T-helper 2 cell treated with Interferon-gamma antibody and Interleukin-4, amounts not matched to agents 5 μg/mL and 100 μg/mL, for 36 hours (primary cell): ENCODE results near the gene DNM3.

Experiments
- DNase-seq: peaks from one replicate; pipeline ENCODE4 v3.0.0; 2021; ENCODE audit warnings: low spot score
- H3K27ac Mint-ChIP-seq: one replicate; pipeline ENCODE4 v1.8.0; 2021; ENCODE audit warnings: mild to moderate bottlenecking, mixed read lengths
- H3K27me3 Mint-ChIP-seq: one replicate; pipeline ENCODE4 v1.8.0; 2021; ENCODE audit warnings: low read depth, mixed read lengths
- H3K36me3 Mint-ChIP-seq: one replicate; pipeline ENCODE4 v1.8.0; 2021; ENCODE audit warnings: low read depth, mixed read lengths
- H3K4me1 Mint-ChIP-seq: one replicate; pipeline ENCODE4 v1.8.0; 2021; ENCODE audit warnings: low read depth, mixed read lengths
- H3K4me3 Mint-ChIP-seq: one replicate; pipeline ENCODE4 v1.8.0; 2022; ENCODE audit warnings: mild to moderate bottlenecking, moderate library complexity, mixed read lengths
- H3K9me3 Mint-ChIP-seq: one replicate; pipeline ENCODE4 v1.8.0; 2021; ENCODE audit warnings: mixed read lengths

Gene DNM3

DNA sequence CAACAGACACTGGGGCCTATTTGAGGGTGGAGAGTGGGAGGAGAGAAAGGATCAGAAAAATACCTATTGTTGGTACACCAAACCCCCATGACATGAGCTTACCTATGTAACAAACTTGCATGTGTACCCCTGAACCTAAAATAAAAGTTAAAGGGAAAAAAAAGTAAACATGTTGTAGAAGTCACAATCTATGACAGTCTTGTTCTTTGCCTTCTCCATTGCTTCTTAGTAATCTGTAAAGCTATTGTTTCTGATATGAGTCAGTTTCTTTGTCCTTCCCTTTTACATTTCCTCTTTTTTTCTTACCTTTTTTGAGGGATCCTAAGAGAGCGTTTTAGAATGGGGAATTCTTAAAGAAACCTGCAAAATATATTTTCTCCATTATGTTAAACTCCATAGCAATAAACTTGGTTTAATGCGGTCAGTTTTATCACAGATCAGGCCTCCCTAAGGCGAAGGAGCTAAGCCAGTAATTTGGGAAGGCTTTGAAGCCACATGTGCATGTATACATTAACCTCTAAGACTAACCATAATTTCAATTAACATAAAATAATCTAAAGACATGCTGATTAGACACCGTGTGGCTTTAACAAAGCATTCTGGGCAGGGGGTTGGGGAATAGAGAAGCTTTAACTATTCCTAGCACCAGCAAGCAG, 501.4 kb downstream of the DNM3 start:
- peaks cover 15% of the 10 kb centered on the region for H3K9me3 Mint-ChIP-seq
- DNase-seq = no peak
- no peak overlapping the region for H3K4me3 Mint-ChIP-seq
- H3K27me3 Mint-ChIP-seq = no peaks in the 10 kb centered on the region
- no peak overlapping the region for H3K27ac Mint-ChIP-seq
- peaks cover 42% of the 10 kb centered on the region for H3K4me1 Mint-ChIP-seq
- peaks cover 5% of the 10 kb centered on the region for H3K36me3 Mint-ChIP-seq

GRCh38 chr1:172343240-172344160, 502.2 kb downstream of the DNM3 start:
- peaks cover 6% of the 10 kb centered on the region for H3K36me3 Mint-ChIP-seq
- no peak overlapping the region for H3K27ac Mint-ChIP-seq
- no peaks in the 10 kb centered on the region for H3K27me3 Mint-ChIP-seq
- peaks cover 22% of the 10 kb centered on the region for H3K9me3 Mint-ChIP-seq
- no peak for DNase-seq
- H3K4me1 Mint-ChIP-seq = peaks cover 38% of the 10 kb centered on the region
- peak overlapping the region; percentile 15 for H3K4me3 Mint-ChIP-seq

DNA sequence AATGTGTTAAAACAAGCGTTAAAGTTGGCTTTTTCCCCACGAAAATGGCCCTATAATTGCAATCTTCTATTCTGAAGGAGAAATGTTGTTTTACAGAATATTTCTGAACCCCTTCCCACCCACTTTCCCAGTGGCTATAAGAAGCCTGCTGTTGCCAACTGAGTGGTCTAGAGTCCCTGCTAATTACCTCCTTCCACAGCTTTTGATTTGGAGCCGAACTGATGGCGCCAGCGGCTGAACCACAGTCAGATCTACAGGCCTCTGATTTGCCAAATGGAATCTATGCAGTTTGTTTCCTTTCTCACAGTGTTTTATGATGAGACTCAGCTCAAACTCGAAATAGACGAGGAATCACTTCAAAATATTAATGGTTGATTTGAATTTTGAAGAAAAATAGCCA, 503.1 kb downstream of the DNM3 start:
- H3K4me3 Mint-ChIP-seq = no peak overlapping the region
- peaks cover 6% of the 10 kb centered on the region for H3K36me3 Mint-ChIP-seq
- H3K9me3 Mint-ChIP-seq = peaks cover 22% of the 10 kb centered on the region
- no peak for DNase-seq
- no peaks in the 10 kb centered on the region for H3K27me3 Mint-ChIP-seq
- no peak overlapping the region for H3K27ac Mint-ChIP-seq
- peaks cover 31% of the 10 kb centered on the region for H3K4me1 Mint-ChIP-seq

DNA sequence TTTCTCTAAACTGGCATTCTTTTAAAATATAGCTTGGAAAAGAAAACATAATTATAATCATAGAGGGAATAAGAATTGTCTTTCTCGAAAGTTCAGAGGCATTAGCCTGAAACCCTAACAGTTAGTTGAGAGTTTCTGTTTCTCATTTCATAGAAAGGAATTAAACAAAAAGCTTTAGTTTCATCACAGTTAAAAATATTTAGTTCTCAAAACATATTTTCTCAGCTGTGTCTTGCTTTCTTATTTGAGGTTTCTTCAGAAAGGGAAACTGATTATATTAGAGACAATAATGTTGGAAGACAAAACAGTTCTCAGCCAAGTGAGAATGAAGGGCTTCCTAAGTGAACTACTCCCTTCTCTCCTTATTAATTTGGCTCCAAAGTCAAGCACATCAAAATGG, 503.8 kb downstream of the DNM3 start:
- H3K27me3 Mint-ChIP-seq = no peaks in the 10 kb centered on the region
- no peak overlapping the region for H3K27ac Mint-ChIP-seq
- no peak overlapping the region for H3K4me3 Mint-ChIP-seq
- H3K9me3 Mint-ChIP-seq = peaks cover 22% of the 10 kb centered on the region
- peaks cover 26% of the 10 kb centered on the region for H3K4me1 Mint-ChIP-seq
- no peak for DNase-seq
- H3K36me3 Mint-ChIP-seq = peaks cover 6% of the 10 kb centered on the region

DNA sequence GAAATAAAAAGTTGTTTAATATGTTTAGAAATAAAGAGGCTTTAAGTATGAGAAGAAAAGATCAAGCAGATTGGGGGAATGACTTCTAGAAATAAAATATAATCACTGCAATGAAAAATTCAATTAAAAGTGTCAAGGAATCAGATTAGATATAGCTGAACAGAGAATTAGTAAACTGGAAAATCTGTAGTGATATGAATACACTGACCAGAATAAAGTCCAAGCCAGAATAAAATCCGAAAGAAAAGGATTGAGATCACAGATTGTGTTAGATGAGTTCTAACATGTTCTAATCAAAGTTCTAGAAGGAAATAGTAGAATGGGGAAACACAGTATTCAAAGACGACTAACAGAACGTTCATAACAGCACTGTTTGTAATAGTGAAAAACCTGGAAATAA, 506.1 kb downstream of the DNM3 start:
- H3K27me3 Mint-ChIP-seq = no peaks in the 10 kb centered on the region
- peaks cover 6% of the 10 kb centered on the region for H3K36me3 Mint-ChIP-seq
- peaks cover 17% of the 10 kb centered on the region for H3K4me1 Mint-ChIP-seq
- no peak overlapping the region for H3K27ac Mint-ChIP-seq
- DNase-seq = no peak
- H3K4me3 Mint-ChIP-seq = no peak overlapping the region
- H3K9me3 Mint-ChIP-seq = peaks cover 22% of the 10 kb centered on the region

GRCh38 chr1:172350856-172351255, 509.6 kb downstream of the DNM3 start:
- H3K27ac Mint-ChIP-seq = no peak overlapping the region
- H3K36me3 Mint-ChIP-seq = peaks cover 6% of the 10 kb centered on the region
- H3K4me1 Mint-ChIP-seq = peaks cover 26% of the 10 kb centered on the region
- no peak overlapping the region for H3K4me3 Mint-ChIP-seq
- no peak for DNase-seq
- peaks cover 26% of the 10 kb centered on the region for H3K9me3 Mint-ChIP-seq
- H3K27me3 Mint-ChIP-seq = no peaks in the 10 kb centered on the region

GRCh38 chr1:172351346-172351745, 510.0 kb downstream of the DNM3 start:
- H3K27ac Mint-ChIP-seq = no peak overlapping the region
- H3K4me3 Mint-ChIP-seq = no peak overlapping the region
- H3K36me3 Mint-ChIP-seq = peaks cover 6% of the 10 kb centered on the region
- H3K4me1 Mint-ChIP-seq = peaks cover 28% of the 10 kb centered on the region
- H3K27me3 Mint-ChIP-seq = no peaks in the 10 kb centered on the region
- no peak for DNase-seq
- H3K9me3 Mint-ChIP-seq = peaks cover 22% of the 10 kb centered on the region

- Mint-ChIP-seq H3K36me3 (peaks cover 6% of the 10 kb centered on the region), H3K27me3 (no peaks in the 10 kb centered on the region), H3K4me3 (no peak overlapping the region), H3K9me3 (peaks cover 20% of the 10 kb centered on the region), H3K27ac (no peak overlapping the region), H3K4me1 (peaks cover 31% of the 10 kb centered on the region)
- DNase-seq = no peak
These were observed 510.5 kb downstream of the DNM3 start for GRCh38 chr1:172351754-172352161.

- H3K4me1 Mint-ChIP-seq = peaks cover 37% of the 10 kb centered on the region
- DNase-seq = no peak
- no peak overlapping the region for H3K4me3 Mint-ChIP-seq
- peaks cover 14% of the 10 kb centered on the region for H3K9me3 Mint-ChIP-seq
- no peak overlapping the region for H3K27ac Mint-ChIP-seq
- peaks cover 1% of the 10 kb centered on the region for H3K36me3 Mint-ChIP-seq
- no peaks in the 10 kb centered on the region for H3K27me3 Mint-ChIP-seq
These were observed 511.1 kb downstream of the DNM3 start for GRCh38 chr1:172352435-172352834.

- no peak for DNase-seq
- H3K4me1 Mint-ChIP-seq = peaks cover 54% of the 10 kb centered on the region
- no peak overlapping the region for H3K27ac Mint-ChIP-seq
- no peaks in the 10 kb centered on the region for H3K27me3 Mint-ChIP-seq
- no peak overlapping the region for H3K4me3 Mint-ChIP-seq
- H3K36me3 Mint-ChIP-seq = no peaks in the 10 kb centered on the region
- H3K9me3 Mint-ChIP-seq = peaks cover 4% of the 10 kb centered on the region
These were observed 513.3 kb downstream of the DNM3 start for GRCh38 chr1:172354291-172355274.

DNA sequence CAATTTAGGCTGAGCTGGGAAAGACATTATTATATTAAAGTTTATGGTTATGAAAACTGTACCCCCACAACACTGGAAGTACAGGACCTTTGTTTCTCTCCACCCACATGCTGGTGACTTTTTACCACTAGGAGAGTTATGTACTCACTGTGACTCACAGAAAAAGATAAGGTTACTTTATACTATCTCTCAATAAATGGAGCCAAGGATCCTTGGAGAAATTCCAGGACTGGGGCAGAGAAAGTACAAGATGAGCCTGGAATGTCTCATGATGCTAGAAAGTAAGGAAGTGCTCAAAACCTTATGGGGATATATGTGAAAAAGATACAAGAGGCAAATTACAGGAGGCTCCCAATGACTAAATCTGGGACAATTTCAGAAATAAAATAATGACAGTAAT, 515.3 kb downstream of the DNM3 start:
- DNase-seq = no peak
- Mint-ChIP-seq H3K4me3 (no peak overlapping the region), H3K9me3 (peaks cover 4% of the 10 kb centered on the region), H3K4me1 (peaks cover 56% of the 10 kb centered on the region), H3K36me3 (no peaks in the 10 kb centered on the region), H3K27ac (no peak overlapping the region), H3K27me3 (no peaks in the 10 kb centered on the region)

DNA sequence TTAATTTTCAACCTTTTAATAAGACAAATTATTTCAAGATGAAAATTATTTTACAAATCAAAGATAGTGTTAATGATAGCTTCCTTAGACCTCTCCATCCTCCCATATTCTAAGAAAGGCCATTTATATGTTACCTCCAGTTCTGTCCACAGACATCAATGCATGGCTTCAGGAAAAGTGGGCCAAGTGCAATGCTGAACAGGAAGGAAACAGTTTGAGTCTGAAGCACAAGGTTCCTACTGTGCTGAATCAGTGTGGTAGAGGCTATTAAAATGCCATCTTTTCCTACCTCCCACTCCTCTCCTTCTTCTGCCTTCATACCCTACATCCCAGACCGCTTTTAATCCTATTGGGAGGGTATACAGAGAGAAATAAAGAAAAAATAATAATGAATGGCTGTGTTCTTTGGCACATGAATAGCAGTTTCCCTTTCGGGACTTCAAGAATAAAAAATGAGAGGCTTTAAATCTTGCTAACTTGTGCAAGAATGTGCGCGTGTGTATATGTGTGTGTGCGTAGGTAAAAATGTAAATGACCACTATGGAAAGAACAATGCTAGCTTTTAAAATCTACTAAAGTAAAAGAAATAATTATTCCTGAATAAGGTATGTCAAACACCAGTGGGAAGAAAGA, 516.6 kb downstream of the DNM3 start:
- Mint-ChIP-seq H3K9me3 (peaks cover 3% of the 10 kb centered on the region), H3K4me3 (peak overlapping the region; percentile 50), H3K27me3 (no peaks in the 10 kb centered on the region), H3K4me1 (peaks cover 48% of the 10 kb centered on the region), H3K36me3 (no peaks in the 10 kb centered on the region), H3K27ac (peak overlapping the region; percentile 81)
- DNase-seq = no peak

- Mint-ChIP-seq H3K27ac (peak overlapping the region; percentile 81), H3K36me3 (no peaks in the 10 kb centered on the region), H3K27me3 (no peaks in the 10 kb centered on the region), H3K9me3 (peaks cover 3% of the 10 kb centered on the region), H3K4me3 (peak overlapping the region; percentile 68), H3K4me1 (peaks cover 38% of the 10 kb centered on the region)
- no peak for DNase-seq
These were observed 518.2 kb downstream of the DNM3 start for GRCh38 chr1:172359491-172359999.
